Raji (cell line): ENCODE results near the gene APH1A.

Experiments
- POLR2A ChIP-seq: IDR thresholded peaks from 2 replicates; pipeline ENCODE4 v1.6.1; 2011; ENCODE audit warnings: low read depth, low read length, control low read depth; ENCODE audit not compliant: insufficient read depth

Gene APH1A

DNA sequence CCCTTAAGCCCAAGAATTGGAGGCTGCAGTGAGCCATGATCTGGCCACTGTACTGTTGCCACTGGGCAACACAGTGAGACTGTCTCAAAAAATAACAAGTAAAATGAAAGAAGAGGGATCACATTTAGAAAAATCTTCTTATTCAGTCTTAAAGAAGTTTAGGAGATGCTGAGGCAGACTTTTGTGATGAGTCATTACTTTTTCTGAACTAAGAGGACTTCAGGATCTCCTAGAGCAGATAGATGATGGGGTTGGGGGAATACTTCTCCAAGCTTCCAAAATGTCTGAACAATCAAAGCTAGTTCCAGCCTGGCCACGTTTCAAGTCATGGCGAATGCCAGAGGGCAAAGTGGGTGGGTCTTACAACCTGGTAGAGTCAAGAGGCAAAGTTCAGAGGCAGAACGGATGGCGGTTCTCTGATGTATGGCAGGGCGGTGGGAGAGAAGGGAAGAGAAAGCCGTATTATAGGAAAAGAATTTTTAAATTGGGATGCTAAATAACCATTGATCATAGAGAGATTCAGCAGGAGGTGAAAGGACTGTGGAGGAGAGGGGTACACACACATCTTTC is 11.4 kb upstream of the APH1A start:
- TF ChIP-seq POLR2A: no peak

GRCh38 chr1:150273311-150273710 is 4.5 kb upstream of the APH1A start:
- TF ChIP-seq POLR2A: no peak

DNA sequence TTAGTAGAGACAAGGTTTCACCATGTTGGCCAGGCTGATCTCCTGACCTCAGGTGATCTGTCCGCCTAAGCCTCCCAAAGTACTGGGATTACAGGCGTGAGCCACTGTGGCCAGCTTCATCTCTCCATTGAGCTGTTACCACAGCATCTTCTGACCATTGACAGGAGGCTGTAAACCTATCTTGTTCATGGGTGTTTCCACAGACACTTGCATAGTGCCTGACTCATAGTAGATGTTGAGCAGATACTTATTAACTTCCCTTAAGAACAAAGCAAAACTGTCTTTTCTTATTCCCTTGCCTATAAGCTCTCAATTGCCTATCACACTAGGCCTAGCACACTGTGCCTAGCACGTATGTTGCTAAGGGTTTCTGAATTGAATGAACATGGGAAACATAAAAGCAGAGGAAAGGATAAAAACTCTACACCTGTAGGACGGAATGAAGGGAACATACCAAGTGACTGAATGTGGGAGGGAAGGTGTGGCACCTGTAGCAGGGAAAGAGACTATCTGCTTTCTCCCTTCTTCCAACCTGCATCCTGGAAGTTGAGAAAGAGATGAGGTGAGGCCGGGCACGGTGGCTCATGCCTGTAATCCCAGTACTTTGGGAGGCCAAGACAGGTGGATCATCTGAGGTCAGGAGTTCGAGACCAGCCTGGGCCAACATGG is 2.6 kb upstream of the APH1A start:
- TF ChIP-seq POLR2A: no peak

GRCh38 chr1:150269451-150269850 is 635 bp upstream of the APH1A start:
- TF ChIP-seq POLR2A: no peak

DNA sequence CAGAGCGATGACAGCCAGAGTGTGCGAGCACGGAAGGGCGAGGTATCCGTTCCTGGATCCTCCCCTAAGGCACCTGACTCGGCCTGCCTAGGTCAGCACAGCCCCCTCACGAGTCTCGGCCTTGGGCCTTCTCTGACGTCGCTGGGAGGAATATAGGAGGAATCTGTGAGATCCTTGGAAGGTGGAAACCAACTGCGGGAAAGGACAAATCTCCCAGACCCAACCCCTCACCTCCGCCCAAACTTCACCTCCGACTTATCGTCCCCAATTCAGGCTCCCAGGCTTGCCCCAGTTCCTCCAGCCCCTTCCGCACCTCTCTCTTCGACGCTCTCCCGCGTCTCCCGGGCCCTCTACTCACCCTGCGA is 494 bp downstream of the APH1A start:
- no peak for TF ChIP-seq POLR2A

- TF ChIP-seq POLR2A: no peak
Measured at GRCh38 chr1:150267896-150268295, 920 bp downstream of the APH1A start.

DNA sequence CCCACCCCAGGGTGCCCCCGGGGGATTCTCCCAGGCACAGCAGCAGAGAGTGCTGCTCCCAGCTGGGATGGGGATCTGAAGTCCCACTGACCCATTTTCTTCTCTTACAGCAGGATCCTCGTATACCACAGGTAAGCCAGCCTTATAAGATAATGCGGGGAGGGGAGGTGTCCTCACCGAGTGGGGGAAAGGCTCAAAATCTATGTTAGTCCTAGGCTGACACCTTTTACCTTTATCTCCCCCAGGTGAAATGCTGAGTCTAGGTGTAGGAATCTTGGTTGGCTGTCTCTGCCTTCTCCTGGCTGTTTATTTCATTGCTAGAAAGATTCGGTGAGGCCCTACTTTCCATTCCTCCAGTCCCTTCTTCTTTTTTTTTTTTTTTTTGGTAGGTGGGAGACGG is 5.3 kb downstream of the APH1A start:
- no peak for TF ChIP-seq POLR2A

GRCh38 chr1:150262388-150263320 is 6.2 kb downstream of the APH1A start:
- TF ChIP-seq POLR2A: no peak

DNA sequence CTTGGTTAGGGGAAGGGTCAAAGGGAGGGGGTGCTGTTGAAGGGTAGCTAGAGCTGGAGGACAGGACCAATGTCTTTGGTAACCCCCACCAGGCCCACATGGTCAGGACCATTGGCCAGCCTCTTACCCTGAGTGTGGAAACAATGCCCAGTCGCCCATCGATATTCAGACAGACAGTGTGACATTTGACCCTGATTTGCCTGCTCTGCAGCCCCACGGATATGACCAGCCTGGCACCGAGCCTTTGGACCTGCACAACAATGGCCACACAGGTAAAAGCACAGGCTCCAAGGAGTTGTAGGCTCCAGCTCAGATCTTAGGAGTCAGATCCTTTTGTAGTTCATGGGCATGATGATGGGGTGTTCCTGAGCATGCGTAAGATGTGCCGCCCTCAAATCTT is 7.4 kb downstream of the APH1A start:
- TF ChIP-seq POLR2A: no peak

- no peak for TF ChIP-seq POLR2A
Measured at GRCh38 chr1:150259758-150260669, 8.8 kb downstream of the APH1A start.

DNA sequence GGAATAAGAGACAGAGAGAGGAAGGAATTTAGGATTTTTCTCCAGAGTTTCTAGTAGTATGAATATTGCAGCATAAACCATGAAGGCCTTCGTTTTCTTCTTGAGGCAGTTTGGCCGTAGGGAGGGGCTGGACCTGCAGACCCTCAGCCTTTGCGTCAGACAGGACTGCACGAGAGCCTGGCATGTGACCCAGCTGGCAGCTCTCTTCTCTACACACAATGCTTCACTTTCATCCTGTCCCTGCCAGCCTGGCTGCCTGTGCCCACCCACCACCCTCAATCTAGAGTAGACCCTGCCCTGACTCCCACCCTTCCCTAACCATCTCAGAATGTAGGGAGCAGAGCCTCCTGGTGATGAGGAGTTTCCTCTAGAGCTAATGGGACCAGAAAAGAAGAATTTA is 9.6 kb downstream of the APH1A start:
- TF ChIP-seq POLR2A: no peak

- TF ChIP-seq POLR2A: no peak
Measured at GRCh38 chr1:150257624-150258585, 10.9 kb downstream of the APH1A start, which contains the start of gene CA14. TSS of gene CA14 (plus strand) at chr1:150257774. CDS start at chr1:150258129, 355 bp downstream.

- no peak for TF ChIP-seq POLR2A
Measured at GRCh38 chr1:150256554-150257341, 12.1 kb downstream of the APH1A start.
